Measurements from ENCODE around the gene AP2B1. TPM values are rescaled to one million over a fixed set of nuclear protein-coding genes. Genes with fewer than 3 reads are reported as not detected.
A peak's percentile ranks its signal among the peaks of the same experiment; 100 is the strongest.

Gene AP2B1
- total RNA-seq, 6 donors from 2014 or later: 52.7 to 140 (median 101) TPM

- H3K9me3 ChIP-seq: no peaks in the 10 kb centered on the region
- H3K27me3 ChIP-seq: no peaks in the 10 kb centered on the region
- DNase-seq (no peak), ATAC-seq (ENCODE audit: low FRiP score in 2 of 2) (no peak)
- H3K4me3 ChIP-seq: no peak overlapping the region
- peaks cover 6 to 20% (median 12%) of the 10 kb centered on the region in 4 donors for H3K4me1 ChIP-seq
- 87 to 88% methylated on average over 4 of the region's 4 CpGs for WGBS, 2 donors
- no peak overlapping the region for H3K27ac ChIP-seq
- TF ChIP-seq EP300 (IDR thresholded peaks at IDR 0.05) (no peak), POLR2A (IDR thresholded peaks at IDR 0.05) (no peak), POLR2AphosphoS5 (IDR thresholded peaks at IDR 0.05) (no peak)
- TF ChIP-seq, protein P1, sequence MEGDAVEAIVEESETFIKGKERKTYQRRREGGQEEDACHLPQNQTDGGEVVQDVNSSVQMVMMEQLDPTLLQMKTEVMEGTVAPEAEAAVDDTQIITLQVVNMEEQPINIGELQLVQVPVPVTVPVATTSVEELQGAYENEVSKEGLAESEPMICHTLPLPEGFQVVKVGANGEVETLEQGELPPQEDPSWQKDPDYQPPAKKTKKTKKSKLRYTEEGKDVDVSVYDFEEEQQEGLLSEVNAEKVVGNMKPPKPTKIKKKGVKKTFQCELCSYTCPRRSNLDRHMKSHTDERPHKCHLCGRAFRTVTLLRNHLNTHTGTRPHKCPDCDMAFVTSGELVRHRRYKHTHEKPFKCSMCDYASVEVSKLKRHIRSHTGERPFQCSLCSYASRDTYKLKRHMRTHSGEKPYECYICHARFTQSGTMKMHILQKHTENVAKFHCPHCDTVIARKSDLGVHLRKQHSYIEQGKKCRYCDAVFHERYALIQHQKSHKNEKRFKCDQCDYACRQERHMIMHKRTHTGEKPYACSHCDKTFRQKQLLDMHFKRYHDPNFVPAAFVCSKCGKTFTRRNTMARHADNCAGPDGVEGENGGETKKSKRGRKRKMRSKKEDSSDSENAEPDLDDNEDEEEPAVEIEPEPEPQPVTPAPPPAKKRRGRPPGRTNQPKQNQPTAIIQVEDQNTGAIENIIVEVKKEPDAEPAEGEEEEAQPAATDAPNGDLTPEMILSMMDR (IDR thresholded peaks at IDR 0.05): no peak
- H3K36me3 ChIP-seq: peaks cover 6 to 37% (median 14%) of the 10 kb centered on the region in 4 donors
These were observed 142.3 kb downstream of the AP2B1 start for GRCh38 chr17:35729405-35729833.

DNA sequence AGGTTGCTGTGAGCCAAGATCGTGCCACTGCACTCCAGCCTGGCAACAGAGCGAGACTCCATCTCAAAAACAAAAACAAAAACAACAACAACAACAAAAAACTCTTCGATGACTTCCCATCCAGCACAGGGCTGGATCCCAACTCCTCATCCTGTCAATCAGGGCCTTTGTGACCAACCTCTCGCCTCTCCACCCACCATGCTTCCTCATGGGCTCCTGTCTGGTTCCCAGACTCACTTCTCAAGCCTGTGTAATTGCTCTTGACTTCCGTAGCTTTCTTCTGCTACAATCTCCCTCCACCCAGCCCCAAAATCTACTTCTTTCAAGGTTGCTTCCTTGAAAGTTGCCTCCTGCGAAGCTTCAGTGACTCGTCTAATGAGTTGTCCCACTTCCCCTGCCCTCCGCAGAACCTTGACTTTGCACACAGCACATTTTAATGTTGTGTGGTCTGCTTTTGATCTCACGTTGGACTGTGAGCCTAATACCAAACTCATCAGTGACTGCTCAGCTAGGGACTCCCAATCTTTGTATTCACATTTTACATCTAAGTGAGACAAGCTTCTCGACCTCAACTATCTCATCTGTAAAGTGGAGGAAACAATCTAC lies 143.4 kb downstream of the AP2B1 start:
- 81 to 89% methylated on average over 10 of the region's 10 CpGs for WGBS, 2 donors

GRCh38 chr17:35731239-35731916 lies 144.3 kb downstream of the AP2B1 start, which contains the start of gene RASL10B:
Gene RASL10B (plus strand): TSS chr17:35731639. CDS start chr17:35735185, 3,546 bp downstream.
- H3K36me3 ChIP-seq: peaks cover 0 to 18% (median 0%) of the 10 kb centered on the region in 4 donors
- ATAC-seq (ENCODE audit: low FRiP score in 2 of 2): peak; percentile 9 to 81
- H3K27me3 ChIP-seq: no peaks in the 10 kb centered on the region
- DNase-seq: peak; percentile 49 to 90
- TF ChIP-seq POLR2A (IDR thresholded peaks at IDR 0.05) (no peak), POLR2AphosphoS5 (IDR thresholded peaks at IDR 0.05) (no peak), EP300 (IDR thresholded peaks at IDR 0.05) (no peak)
- TF ChIP-seq, protein P1 (IDR thresholded peaks at IDR 0.05): no peak
- H3K4me1 ChIP-seq: peaks cover 6 to 20% (median 12%) of the 10 kb centered on the region in 4 donors
- peak within 1 kb of the TSS; percentile 55 to 81 (median 60) for H3K4me3 ChIP-seq
- WGBS, 2 donors: 15 to 17% methylated on average over 9 to 18 of the region's 44 CpGs
- H3K27ac ChIP-seq: peak within 1 kb of the TSS in 2 of 4 donors; percentile 21 to 45
- H3K9me3 ChIP-seq: no peaks in the 10 kb centered on the region

More for the DNA sequence above, 143.4 kb downstream of the AP2B1 start:
- DNase-seq (no peak), ATAC-seq (ENCODE audit: low FRiP score in 2 of 2) (no peak)
- Histone ChIP-seq H3K36me3 (peaks cover 0 to 26% (median 5%) of the 10 kb centered on the region in 4 donors), H3K9me3 (no peaks in the 10 kb centered on the region), H3K27me3 (no peaks in the 10 kb centered on the region), H3K4me1 (peaks cover 6 to 20% (median 12%) of the 10 kb centered on the region in 4 donors), H3K4me3 (no peak overlapping the region), H3K27ac (no peak overlapping the region)
- no peak for TF ChIP-seq POLR2A (IDR thresholded peaks at IDR 0.05)
- TF ChIP-seq POLR2AphosphoS5 (IDR thresholded peaks at IDR 0.05): no peak
- no peak for TF ChIP-seq EP300 (IDR thresholded peaks at IDR 0.05)
- TF ChIP-seq, protein P1 (IDR thresholded peaks at IDR 0.05): no peak

- peak in 1 of 2 donors; percentile 77 for DNase-seq
- Histone ChIP-seq H3K9me3 (no peaks in the 10 kb centered on the region), H3K4me1 (peaks cover 6 to 20% (median 12%) of the 10 kb centered on the region in 4 donors), H3K4me3 (peak overlapping the region; percentile 55 to 81 (median 60)), H3K27me3 (no peaks in the 10 kb centered on the region), H3K27ac (peak overlapping the region in 2 of 4 donors; percentile 21 to 45), H3K36me3 (peaks cover 0 to 10% (median 0%) of the 10 kb centered on the region in 4 donors)
- peak in 1 of 2 donors; percentile 29 for ATAC-seq (ENCODE audit: low FRiP score in 2 of 2)
- WGBS, 2 donors: 35 to 85% methylated on average over 4 to 29 of the region's 47 CpGs
- TF ChIP-seq POLR2A (IDR thresholded peaks at IDR 0.05): no peak
- TF ChIP-seq EP300 (IDR thresholded peaks at IDR 0.05): no peak
- TF ChIP-seq POLR2AphosphoS5 (IDR thresholded peaks at IDR 0.05): no peak
- TF ChIP-seq, protein P1 (IDR thresholded peaks at IDR 0.05): no peak
These were observed 145.0 kb downstream of the AP2B1 start for GRCh38 chr17:35731917-35732805.
